GM18499 (cell line): ENCODE measurements around the gene COP1.
"Not testable (repeated sequence)": the region's sequence is repeated elsewhere in the genome, so short reads cannot be mapped to it uniquely, and the experiment has no call there.

Experiments used
- ATAC-seq: cut with Tn5 transposase; IDR thresholded peaks from one replicate; pipeline ENCODE4 v1.9.1; 2021; ENCODE audit warnings: moderate number of reproducible peaks; ENCODE audit not compliant: insufficient read depth, unreplicated experiment

The COP1 gene

GRCh38 chr1:176206961-176207902, at the start of gene COP1:
Gene COP1, minus strand, starts transcription at chr1:176207286. Its CDS starts 308 bp downstream, at chr1:176206978.
- ATAC-seq: peak; percentile 48

- no peak for ATAC-seq
These were observed 45.1 kb upstream of the COP1 start for GRCh38 chr1:176252191-176252590.

DNA sequence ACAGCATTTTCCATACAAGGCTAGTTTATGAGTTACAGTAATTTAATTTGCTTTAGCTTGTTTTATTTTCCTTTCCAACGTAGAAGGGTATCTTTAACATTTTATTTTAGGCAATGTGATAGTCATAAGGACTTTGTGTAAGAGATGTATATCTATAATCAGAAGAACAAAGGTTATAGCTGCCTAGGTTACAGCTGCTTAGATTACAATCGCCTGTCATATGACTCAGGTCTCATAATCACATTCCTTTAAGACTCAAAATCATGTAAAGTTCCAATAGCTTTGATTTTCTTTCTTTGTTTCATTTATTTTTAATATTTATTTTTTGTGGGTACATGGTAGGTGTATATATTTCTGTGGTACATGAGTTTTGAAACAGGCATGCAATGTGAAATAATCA, 37.8 kb upstream of the COP1 start:
- ATAC-seq: no peak

DNA sequence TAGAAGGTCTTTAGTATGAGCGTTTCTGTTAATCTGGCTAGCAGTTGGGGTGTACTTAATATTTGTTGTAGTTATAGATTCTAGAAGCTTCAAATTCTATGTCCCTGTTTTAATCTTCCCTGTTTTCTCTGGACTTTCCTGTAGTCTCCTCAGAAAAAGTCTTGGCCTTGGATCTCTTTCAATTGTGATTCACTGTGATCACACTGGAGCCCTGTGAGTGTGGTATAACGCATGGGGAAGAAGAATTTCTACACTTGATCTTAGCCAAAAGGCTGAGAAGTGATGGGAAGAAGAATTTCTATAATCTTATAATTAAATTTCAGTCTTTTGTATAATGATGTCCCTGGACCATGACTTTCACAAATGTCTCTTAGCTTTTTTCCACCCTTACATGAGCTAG, 36.7 kb upstream of the COP1 start:
- ATAC-seq: no peak

- no peak for ATAC-seq
These were observed 34.4 kb upstream of the COP1 start for GRCh38 chr1:176241385-176242015.

GRCh38 chr1:176233657-176234056, 26.6 kb upstream of the COP1 start:
- ATAC-seq: not testable (repeated sequence)

DNA sequence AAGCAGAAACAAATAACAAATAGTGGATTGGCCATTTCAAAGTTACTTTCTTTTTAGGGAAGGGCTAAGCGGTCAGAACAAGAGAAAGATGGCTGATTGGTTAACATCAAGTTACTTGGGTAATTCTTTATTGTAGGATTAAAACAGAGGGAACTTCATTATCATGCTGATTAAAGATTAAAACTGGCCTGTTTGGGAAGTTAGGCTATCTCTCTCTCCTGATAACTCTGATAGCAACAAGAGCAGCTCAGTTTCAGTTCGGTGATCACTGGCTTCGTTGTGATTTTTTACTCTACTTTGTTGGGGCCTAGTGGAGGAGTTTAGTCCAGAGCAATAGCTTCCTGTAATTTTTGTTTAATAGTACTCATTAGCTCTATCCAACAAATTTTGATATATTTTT, 20.5 kb upstream of the COP1 start:
- ATAC-seq: no peak

- ATAC-seq: no peak
These were observed 18.8 kb upstream of the COP1 start for GRCh38 chr1:176225911-176226310.

- no peak for ATAC-seq
These were observed 18.4 kb upstream of the COP1 start for GRCh38 chr1:176225479-176225875.

GRCh38 chr1:176222196-176222595, 15.1 kb upstream of the COP1 start:
- no peak for ATAC-seq

DNA sequence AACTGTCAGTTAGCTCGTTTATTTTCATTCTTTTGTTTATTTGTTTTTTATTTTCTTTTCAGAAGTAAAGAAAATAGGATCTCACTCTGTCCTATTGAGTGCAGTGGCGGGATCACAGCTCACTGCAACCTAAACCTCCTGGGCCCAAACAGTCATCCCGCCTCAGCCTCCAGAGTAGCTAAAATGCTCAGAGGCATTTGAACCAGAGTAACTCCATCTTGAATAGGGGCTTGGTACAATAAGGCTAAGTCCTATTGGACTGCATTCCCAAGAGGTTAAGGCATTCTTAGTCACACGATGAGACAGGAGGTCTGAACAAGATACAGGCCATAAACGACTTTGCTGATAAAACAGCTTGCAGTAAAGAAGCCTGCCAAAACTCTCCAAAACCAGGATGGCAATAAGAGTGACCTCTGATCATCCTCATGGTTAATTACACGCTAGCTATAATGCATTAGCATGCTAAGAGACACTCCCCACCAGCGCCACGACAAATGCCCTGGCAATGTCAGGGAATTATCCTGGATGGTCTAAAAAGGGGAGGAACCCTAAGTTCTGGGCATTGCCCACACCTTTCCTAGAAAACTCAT, 13.1 kb upstream of the COP1 start:
- no peak for ATAC-seq

GRCh38 chr1:176217461-176218099, 10.5 kb upstream of the COP1 start:
- ATAC-seq: no peak

- ATAC-seq: no peak
These were observed 8.9 kb upstream of the COP1 start for GRCh38 chr1:176216031-176216430.

DNA sequence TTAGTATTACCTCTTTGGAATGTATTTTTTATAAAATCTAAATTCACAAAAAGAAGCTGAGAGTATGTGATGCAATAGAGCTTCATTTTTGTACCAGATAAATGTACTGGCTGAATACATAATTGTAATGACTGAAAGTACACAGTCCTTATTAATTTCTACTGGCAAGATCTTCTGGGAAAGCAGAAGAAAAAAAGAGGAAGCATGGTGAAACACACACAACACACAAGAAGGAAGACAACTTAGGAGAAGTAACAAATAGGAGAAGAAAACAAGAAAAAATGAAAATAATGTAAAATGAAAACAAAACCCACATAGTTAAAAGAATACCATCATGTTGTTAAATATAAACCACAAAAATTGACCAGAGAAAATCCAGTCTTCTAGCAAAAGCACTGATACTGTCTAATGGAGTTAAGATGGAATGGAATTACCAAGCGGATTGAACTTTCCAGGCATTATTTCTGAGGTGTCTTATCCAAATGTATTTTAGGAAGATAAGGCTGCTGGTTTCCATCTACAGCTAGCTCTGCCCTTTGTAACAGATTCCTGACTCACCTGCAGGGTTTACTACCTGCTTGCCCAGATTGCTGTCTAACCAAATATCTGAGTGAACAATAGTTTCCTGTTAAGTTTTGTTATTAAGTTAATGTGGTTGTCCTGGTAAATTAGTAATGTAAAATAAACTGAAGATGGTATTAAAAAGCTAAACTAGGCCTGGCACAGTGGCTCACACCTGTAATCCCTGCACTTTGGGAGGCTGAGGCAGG, 4.5 kb upstream of the COP1 start:
- ATAC-seq: no peak

DNA sequence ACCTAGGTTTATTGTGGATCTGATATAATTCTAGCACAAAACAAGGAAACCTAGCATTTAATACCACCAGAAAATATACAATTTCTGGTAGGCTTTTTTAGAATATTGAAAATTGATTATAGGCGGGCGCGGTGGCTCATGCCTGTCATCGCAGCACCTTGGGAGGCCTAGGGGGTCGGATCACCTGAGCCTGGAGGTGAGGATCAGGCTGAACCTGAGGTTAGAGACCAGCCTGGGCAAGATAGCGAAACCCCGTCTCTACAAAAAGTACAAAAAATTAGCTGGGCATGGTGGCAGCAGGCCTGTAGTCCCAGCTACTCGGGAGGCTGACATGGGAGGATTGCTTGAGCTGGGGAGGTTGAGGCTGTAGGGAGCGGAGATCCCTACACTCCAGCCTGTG, 948 bp upstream of the COP1 start:
- ATAC-seq: no peak

DNA sequence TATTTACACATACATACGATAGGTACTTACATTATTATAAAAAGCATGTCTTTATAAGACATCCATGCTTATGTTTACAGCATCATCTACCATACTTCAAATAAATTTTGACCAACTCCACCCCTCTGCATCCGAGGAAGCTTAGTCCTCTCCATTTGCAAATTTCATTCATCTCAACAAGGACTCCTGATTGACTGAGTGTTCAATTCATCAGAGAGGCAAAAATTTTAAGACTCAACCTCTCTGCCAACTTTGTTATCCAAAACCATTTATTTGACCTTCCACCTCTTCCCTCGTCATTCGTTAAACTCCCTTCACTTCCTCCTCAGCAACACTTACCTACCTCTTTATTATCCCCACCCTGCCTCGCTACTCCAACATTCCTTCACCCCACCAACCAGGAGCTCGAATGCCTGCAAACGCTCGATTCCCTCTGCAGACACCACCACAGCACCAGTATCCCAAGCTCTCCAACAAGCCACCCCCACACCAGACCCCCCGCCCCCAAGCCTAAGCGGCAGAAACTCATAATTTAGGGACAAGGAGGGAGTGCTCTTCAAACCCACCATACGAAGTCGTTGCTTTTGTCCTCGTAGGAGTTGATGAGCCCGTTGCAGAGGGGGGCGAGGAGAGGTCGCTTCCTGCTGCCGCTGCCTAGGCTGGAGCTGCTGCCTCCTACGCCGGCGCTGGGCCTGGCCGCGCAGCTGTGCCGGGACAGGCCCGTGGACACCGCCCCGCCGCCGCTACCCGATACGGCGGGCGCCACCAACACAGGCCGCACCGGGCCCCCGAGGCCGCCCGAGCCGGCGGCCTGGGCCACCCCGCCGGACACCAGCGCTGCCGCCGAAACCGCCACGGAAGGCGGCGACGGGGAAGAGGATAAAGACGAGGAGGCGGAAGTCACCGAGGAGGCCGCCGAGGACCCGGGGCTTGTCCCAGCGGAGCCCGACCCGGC, 803 bp downstream of the COP1 start:
- no peak for ATAC-seq

GRCh38 chr1:176205332-176205914, 1.7 kb downstream of the COP1 start:
- ATAC-seq: no peak

- ATAC-seq: not testable (repeated sequence)
These were observed 2.4 kb downstream of the COP1 start for GRCh38 chr1:176204655-176205054.

DNA sequence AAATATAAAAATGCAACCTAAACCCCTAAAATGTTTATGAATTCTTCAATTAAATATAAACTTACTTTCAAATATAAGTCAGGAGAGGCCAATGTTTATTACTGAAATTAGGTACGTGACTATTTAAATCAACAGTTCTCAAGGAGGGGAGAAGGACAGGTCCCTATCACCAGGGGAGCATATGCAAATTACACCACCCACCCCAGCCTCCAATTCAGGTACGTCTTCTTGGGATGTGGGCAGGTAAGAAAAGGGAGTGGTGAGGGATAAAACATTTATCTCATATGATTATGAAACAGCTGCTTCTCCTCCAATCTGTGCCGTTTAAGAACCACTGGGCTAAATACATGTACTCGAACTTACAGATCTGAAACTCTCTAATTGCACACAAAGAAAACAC, 3.4 kb downstream of the COP1 start:
- ATAC-seq: no peak
